Epithelial cell of esophagus (primary cell): ENCODE data around the gene BDH2.
A peak's percentile ranks its signal among the peaks of the same experiment; 100 is the strongest.

Experiments
- DNase-seq: peaks from one replicate; pipeline ENCODE4 v3.0.0; 2010; ENCODE audit warnings: low read depth
- H3K4me3 ChIP-seq: 2 replicates; pipeline ENCODE4 v1.5.1; 2011; ENCODE audit warnings: mild to moderate bottlenecking, low read length, control low read depth
- CTCF ChIP-seq: IDR thresholded peaks from 2 replicates; pipeline ENCODE4 v1.5.1; 2011; ENCODE audit warnings: low read depth, mild to moderate bottlenecking, low read length, control low read depth, inconsistent platforms; ENCODE audit not compliant: insufficient read depth; ENCODE audit errors: missing control alignments

The BDH2 gene

GRCh38 chr4:103098756-103099440 lies 736 bp downstream of the BDH2 start:
- TF ChIP-seq CTCF: no peak
- no peak for DNase-seq
- peak overlapping the region; percentile 67 for H3K4me3 ChIP-seq

GRCh38 chr4:103098341-103098740 lies 1.3 kb downstream of the BDH2 start:
- H3K4me3 ChIP-seq: no peak overlapping the region
- TF ChIP-seq CTCF: no peak
- no peak for DNase-seq

- DNase-seq: no peak
- H3K4me3 ChIP-seq: no peak overlapping the region
- no peak for TF ChIP-seq CTCF
Observed at GRCh38 chr4:103097112-103097511, 2.5 kb downstream of the BDH2 start.

- no peak overlapping the region for H3K4me3 ChIP-seq
- no peak for TF ChIP-seq CTCF
- no peak for DNase-seq
Observed at GRCh38 chr4:103095080-103095479, 4.6 kb downstream of the BDH2 start.

GRCh38 chr4:103092245-103092644 lies 7.4 kb downstream of the BDH2 start:
- DNase-seq: no peak
- no peak for TF ChIP-seq CTCF

GRCh38 chr4:103091601-103092223 lies 7.9 kb downstream of the BDH2 start:
- peak; percentile 66 for TF ChIP-seq CTCF
- DNase-seq: peak; percentile 75
- H3K4me3 ChIP-seq: no peak overlapping the region

More at GRCh38 chr4:103092245-103092644, 7.4 kb downstream of the BDH2 start:
- H3K4me3 ChIP-seq: no peak overlapping the region

GRCh38 chr4:103089481-103089880 lies 10.2 kb downstream of the BDH2 start:
- TF ChIP-seq CTCF: no peak
- DNase-seq: no peak
- H3K4me3 ChIP-seq: no peak overlapping the region
